ENCODE data around the gene RNF26.

GRCh38 chr11:119378851-119379465 lies 44.6 kb downstream of the RNF26 start:
- TF ChIP-seq, protein P1, sequence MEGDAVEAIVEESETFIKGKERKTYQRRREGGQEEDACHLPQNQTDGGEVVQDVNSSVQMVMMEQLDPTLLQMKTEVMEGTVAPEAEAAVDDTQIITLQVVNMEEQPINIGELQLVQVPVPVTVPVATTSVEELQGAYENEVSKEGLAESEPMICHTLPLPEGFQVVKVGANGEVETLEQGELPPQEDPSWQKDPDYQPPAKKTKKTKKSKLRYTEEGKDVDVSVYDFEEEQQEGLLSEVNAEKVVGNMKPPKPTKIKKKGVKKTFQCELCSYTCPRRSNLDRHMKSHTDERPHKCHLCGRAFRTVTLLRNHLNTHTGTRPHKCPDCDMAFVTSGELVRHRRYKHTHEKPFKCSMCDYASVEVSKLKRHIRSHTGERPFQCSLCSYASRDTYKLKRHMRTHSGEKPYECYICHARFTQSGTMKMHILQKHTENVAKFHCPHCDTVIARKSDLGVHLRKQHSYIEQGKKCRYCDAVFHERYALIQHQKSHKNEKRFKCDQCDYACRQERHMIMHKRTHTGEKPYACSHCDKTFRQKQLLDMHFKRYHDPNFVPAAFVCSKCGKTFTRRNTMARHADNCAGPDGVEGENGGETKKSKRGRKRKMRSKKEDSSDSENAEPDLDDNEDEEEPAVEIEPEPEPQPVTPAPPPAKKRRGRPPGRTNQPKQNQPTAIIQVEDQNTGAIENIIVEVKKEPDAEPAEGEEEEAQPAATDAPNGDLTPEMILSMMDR (IDR thresholded peaks at IDR 0.05) = no peak
- TF ChIP-seq POLR2A (IDR thresholded peaks at IDR 0.05) (no peak), POLR2AphosphoS5 (IDR thresholded peaks at IDR 0.05) (no peak)
